Upper lobe of right lung (tissue), 1 donor: ENCODE data around the gene CAGE1. TPM values are rescaled to one million over a fixed set of nuclear protein-coding genes. Genes with fewer than 3 reads are reported as not detected.
A peak's percentile ranks its signal among the peaks of the same experiment; 100 is the strongest.

Source experiments
- ATAC-seq: fragments of 200-7000 bp; cut with Tn5 transposase; one replicate; pipeline ENCODE4 v1.9.1; 2020; ENCODE audit warnings: mild to moderate bottlenecking, moderate library complexity
- DNase-seq: peaks from one replicate; pipeline ENCODE4 v3.0.0-alpha.2; 2020
- H3K27ac ChIP-seq: fragments of 200-600 bp; one replicate; pipeline ENCODE4 v1.8.0; 2022
- H3K27me3 ChIP-seq: fragments of 200-600 bp; one replicate; pipeline ENCODE4 v1.8.0; 2022; ENCODE audit warnings: mild to moderate bottlenecking
- H3K36me3 ChIP-seq: fragments of 200-600 bp; one replicate; pipeline ENCODE4 v1.8.0; 2022
- H3K4me1 ChIP-seq: fragments of 200-600 bp; one replicate; pipeline ENCODE4 v1.8.0; 2022
- H3K4me3 ChIP-seq: fragments of 200-600 bp; one replicate; pipeline ENCODE4 v1.8.0; 2022; ENCODE audit warnings: mild to moderate bottlenecking
- H3K9me3 ChIP-seq: fragments of 200-600 bp; one replicate; pipeline ENCODE4 v1.8.0; 2022
- intact Hi-C: fragments of 100-400 bp; cut with DNase I; formaldehyde crosslinking; loops from one replicate; pipeline ENCODE4 v1.11.0; 2022
- total RNA-seq: library from RNA; stranded (reverse); fragmentation: NEBNext Ultra II Directional; extraction: Animal tissue kit (Norgen Biotek cat#: 25700); gene quantifications from one replicate; pipeline ENCODE4 v1.2.1, GENCODE V29; 2021
- TF ChIP-seq, protein P1 (sequence below): fragments of 200-600 bp; IDR thresholded peaks from one replicate; pipeline ENCODE4 v1.8.0; 2022; ENCODE audit warnings: antibody characterized with exemption
- donor health status: DM: no; HTN: yes; CAD: no; lungs with severe emphysema.

CAGE1 gene
- total RNA-seq, 1 donor from 2014 or later, result not detected

DNA sequence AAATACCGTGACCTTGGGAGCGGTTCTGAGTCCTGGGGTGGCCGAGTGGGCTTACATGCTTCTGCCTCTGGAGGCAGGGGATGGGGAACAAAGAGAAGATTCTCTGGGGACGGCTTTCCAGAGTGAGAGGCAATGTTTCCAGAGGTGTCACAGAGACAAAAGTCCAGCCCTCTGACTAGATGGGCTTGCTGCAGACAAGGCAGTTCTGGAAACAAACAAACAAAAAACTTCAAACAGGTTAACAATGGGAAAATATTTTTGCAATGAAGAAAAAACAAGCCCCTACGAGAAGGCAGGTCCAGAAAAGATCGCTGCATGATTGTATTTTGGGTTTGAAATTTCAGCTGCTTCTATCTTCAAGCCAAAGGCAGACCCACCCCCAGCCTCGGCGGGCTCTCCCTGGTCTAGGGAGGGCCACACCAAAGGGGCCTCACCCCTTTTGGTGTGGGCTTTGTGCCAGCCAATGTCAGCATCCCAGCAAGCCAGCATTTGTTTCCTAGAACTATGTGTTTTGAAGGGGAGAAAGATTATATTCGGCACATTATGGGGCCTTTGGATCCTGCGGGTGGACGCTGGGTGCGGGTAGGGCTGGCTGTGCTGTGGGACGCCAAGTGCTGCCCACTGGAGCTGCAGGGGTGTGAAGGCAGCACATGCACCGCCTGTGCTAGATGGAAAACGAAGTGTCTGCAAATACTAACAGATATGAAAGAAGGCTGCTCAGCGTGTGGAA is 43.0 kb upstream of the CAGE1 start:
- no peak overlapping the region for H3K27ac ChIP-seq
- no peaks in the 10 kb centered on the region for H3K27me3 ChIP-seq
- DNase-seq (no peak), ATAC-seq (no peak)
- H3K4me1 ChIP-seq, result no peaks in the 10 kb centered on the region
- no peaks in the 10 kb centered on the region for H3K36me3 ChIP-seq
- intact Hi-C loops, result no loop called here
- TF ChIP-seq, protein P1, sequence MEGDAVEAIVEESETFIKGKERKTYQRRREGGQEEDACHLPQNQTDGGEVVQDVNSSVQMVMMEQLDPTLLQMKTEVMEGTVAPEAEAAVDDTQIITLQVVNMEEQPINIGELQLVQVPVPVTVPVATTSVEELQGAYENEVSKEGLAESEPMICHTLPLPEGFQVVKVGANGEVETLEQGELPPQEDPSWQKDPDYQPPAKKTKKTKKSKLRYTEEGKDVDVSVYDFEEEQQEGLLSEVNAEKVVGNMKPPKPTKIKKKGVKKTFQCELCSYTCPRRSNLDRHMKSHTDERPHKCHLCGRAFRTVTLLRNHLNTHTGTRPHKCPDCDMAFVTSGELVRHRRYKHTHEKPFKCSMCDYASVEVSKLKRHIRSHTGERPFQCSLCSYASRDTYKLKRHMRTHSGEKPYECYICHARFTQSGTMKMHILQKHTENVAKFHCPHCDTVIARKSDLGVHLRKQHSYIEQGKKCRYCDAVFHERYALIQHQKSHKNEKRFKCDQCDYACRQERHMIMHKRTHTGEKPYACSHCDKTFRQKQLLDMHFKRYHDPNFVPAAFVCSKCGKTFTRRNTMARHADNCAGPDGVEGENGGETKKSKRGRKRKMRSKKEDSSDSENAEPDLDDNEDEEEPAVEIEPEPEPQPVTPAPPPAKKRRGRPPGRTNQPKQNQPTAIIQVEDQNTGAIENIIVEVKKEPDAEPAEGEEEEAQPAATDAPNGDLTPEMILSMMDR, result no peak
- H3K9me3 ChIP-seq, result no peaks in the 10 kb centered on the region
- no peak overlapping the region for H3K4me3 ChIP-seq

DNA sequence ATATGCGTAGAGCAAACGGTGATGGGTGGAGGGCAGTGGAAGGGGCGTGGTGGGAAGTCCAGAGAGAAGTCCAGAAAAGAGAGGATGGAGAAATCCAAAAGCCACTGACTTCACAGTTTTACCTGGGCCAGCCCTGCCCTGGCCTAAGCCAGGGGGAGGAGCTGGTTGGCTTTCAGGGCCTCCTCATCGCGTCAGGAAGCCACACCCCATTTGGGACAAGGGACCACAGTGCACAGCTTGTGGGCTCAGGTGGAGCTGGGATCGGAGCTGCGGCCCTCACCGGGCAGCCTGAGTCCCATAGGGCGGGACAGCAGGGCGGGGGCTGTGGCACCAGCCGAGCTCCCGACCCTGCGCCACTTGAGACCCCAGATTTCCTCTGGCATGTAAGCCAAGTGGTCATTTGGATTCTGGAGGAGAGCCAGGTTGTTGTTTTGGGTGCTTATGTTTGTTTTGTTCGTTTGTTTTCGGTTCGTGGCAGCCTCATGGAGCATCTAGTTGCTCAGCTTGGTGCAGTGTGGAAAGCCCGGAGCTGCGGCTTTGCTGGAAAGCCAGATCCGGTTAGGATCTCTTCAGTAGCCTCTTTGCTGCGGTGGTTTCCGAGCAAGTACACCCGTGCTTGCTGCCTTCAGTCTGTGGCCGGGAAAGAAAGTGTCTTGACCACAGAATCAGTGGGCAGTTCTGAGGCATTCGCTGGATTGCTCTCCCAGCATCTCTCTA is 42.3 kb upstream of the CAGE1 start:
- intact Hi-C loops, result no loop called here
- Histone ChIP-seq H3K4me3 (no peak overlapping the region), H3K36me3 (no peaks in the 10 kb centered on the region), H3K27me3 (no peaks in the 10 kb centered on the region), H3K4me1 (no peaks in the 10 kb centered on the region), H3K27ac (no peak overlapping the region), H3K9me3 (no peaks in the 10 kb centered on the region)
- no peak for DNase-seq
- ATAC-seq, result peak; percentile 46
- TF ChIP-seq, protein P1, result no peak

DNA sequence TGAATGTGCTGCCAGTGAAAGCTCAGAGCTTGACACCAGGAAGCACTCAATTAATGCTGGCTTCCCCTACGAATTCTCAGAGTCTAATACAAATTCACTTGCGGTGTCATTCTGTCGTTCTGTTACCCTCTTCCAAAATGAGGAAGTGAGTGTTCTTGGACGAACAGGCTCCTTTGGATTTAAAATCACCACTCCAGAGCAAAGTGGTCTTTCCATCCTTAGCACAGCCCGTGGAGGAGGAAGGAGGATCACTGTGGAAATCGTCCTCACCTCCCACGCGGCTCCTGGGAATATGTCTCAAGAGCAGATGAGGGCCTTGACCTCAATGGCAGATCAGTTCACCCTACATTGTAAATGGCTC is 41.8 kb upstream of the CAGE1 start:
- TF ChIP-seq, protein P1, result no peak
- no peak overlapping the region for H3K27ac ChIP-seq
- H3K27me3 ChIP-seq, result no peaks in the 10 kb centered on the region
- no peaks in the 10 kb centered on the region for H3K4me1 ChIP-seq
- H3K9me3 ChIP-seq, result no peaks in the 10 kb centered on the region
- no peak for DNase-seq
- no peaks in the 10 kb centered on the region for H3K36me3 ChIP-seq
- H3K4me3 ChIP-seq, result no peak overlapping the region
- intact Hi-C loops, result no loop called here
- peak; percentile 46 for ATAC-seq

DNA sequence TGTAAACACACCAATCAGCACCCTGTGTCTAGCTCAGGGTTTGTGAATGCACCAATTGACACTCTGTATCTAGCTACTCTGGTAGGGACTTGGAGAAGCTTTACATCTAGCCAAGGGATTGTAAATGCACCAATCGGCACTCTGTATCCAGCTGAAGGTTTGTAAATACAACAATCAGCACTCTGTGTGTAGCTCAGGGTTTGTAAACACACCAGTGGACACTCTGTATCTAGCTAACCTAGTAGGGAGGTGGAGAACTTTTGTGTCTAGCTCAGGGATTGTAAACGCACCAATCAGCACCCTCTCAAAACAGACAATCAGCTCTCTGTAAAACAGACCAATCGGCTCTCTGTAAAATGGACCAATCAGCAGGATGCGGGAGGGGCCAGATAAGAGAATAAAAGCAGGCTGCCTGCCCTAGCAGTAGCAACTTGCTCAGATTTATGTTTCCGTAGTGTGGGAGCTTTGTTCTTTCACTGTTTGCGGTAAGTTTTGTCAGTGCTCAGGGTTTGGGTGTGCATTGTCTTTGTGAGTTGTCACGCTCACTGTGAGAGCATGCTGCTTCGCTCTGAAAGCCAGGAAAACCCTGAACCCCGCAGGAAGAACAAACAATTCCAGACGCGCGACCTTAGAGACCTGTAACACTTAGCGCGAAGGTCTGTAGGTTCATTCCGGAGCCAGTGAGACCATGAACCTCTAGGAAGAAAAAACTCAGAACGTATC is 37.1 kb upstream of the CAGE1 start:
- H3K27me3 ChIP-seq, result no peaks in the 10 kb centered on the region
- no peaks in the 10 kb centered on the region for H3K4me1 ChIP-seq
- TF ChIP-seq, protein P1, result no peak
- intact Hi-C loops, result no loop called here
- H3K36me3 ChIP-seq, result no peaks in the 10 kb centered on the region
- ATAC-seq (no peak), DNase-seq (no peak)
- H3K9me3 ChIP-seq, result no peaks in the 10 kb centered on the region
- H3K4me3 ChIP-seq, result no peak overlapping the region
- no peak overlapping the region for H3K27ac ChIP-seq

DNA sequence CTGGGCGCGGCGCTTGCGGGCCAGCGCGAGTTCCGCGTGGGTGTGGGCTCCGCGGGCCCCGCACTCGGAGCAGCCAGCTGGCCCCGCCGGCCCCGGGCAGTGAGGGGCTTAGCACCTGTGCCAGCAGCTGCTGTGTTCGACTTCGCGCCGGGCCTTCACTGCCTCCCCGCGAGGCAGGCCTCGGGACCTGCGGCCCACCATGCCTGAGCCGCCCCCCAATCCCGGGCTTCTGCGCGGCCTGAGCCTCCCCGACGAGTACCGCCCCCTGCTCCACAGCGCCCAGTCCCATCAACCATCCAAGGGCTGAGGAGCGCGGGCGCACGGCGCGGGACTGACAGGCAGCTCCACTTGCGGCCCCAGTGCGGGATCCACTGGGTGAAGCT is 36.3 kb upstream of the CAGE1 start:
- no peaks in the 10 kb centered on the region for H3K36me3 ChIP-seq
- no peaks in the 10 kb centered on the region for H3K27me3 ChIP-seq
- ATAC-seq (no peak), DNase-seq (no peak)
- no peaks in the 10 kb centered on the region for H3K9me3 ChIP-seq
- H3K4me3 ChIP-seq, result no peak overlapping the region
- TF ChIP-seq, protein P1, result no peak
- H3K4me1 ChIP-seq, result no peaks in the 10 kb centered on the region
- intact Hi-C loops, result no loop called here
- H3K27ac ChIP-seq, result no peak overlapping the region
